SU-DHL-6 (cell line): ENCODE results near the gene DOCK8.

ENCODE experiments used
- H2AFZ ChIP-seq: fragments of 200-600 bp; sonication (generic); 2 replicates; pipeline ENCODE4 v1.6.1; 2014; ENCODE audit warnings: low read depth, mild to moderate bottlenecking, moderate library complexity, mixed read lengths, antibody characterized with exemption, low read length; ENCODE audit not compliant: severe bottlenecking
- H3F3A ChIP-seq: fragments of 200-600 bp; shearing (Covaris generic); 2 replicates; pipeline ENCODE4 v1.6.0; 2016; ENCODE audit warnings: antibody characterized with exemption, mild to moderate bottlenecking; ENCODE audit not compliant: insufficient read depth
- H3K27ac ChIP-seq: fragments of 200-600 bp; sonication (generic); 2 replicates; pipeline ENCODE4 v1.5.1; 2016; ENCODE audit warnings: low read depth, mild to moderate bottlenecking, low read length, moderate library complexity, mixed read lengths
- H3K27me3 ChIP-seq: fragments of 200-600 bp; sonication (generic), shearing (Covaris generic); 2 replicates; pipeline ENCODE4 v1.6.0; 2014; ENCODE audit warnings: mild to moderate bottlenecking, low read length
- H3K36me3 ChIP-seq: fragments of 200-600 bp; sonication (generic); 2 replicates; pipeline ENCODE4 v1.6.1; 2014; ENCODE audit warnings: mild to moderate bottlenecking, low read length, mixed read lengths
- H3K4me2 ChIP-seq: fragments of 300-600, 200-600 bp; shearing (Covaris generic), sonication (generic); 2 replicates; pipeline ENCODE4 v1.6.0; 2014; ENCODE audit warnings: low read length, low read depth, mild to moderate bottlenecking; ENCODE audit not compliant: poor library complexity, severe bottlenecking
- H3K4me3 ChIP-seq: fragments of 200-600 bp; sonication (generic); 2 replicates; pipeline ENCODE4 v1.5.1; 2014; ENCODE audit warnings: antibody characterized with exemption, low read length, mild to moderate bottlenecking, mixed read lengths; ENCODE audit not compliant: insufficient read depth, poor library complexity, severe bottlenecking
- H3K79me2 ChIP-seq: fragments of 200-600 bp; sonication (generic); 2 replicates; pipeline ENCODE4 v1.6.1; 2014; ENCODE audit warnings: mild to moderate bottlenecking, low read length, moderate library complexity; ENCODE audit not compliant: insufficient read depth
- H3K9ac ChIP-seq: fragments of 200-600 bp; sonication (generic); 2 replicates; pipeline ENCODE4 v1.7.0; 2014; ENCODE audit warnings: mild to moderate bottlenecking, low read length
- H3K9me2 ChIP-seq: fragments of 200-600 bp; sonication (generic); replicated peaks from 2 replicates; pipeline ENCODE4 v1.6.1; 2014; ENCODE audit warnings: low read length; ENCODE audit not compliant: insufficient read depth
- H3K9me3 ChIP-seq: fragments of 200-600 bp; sonication (generic); 2 replicates; pipeline ENCODE4 v1.6.1; 2014; ENCODE audit warnings: low read length, mixed read lengths; ENCODE audit not compliant: insufficient read depth
- H4K20me1 ChIP-seq: fragments of 200-600 bp; sonication (generic); 2 replicates; pipeline ENCODE4 v1.6.1; 2014; ENCODE audit warnings: low read depth, mild to moderate bottlenecking, antibody characterized with exemption, low read length, moderate library complexity, mixed read lengths
- EZH2phosphoT487 ChIP-seq: fragments of 200-600 bp; sonication (generic), shearing (Covaris generic); conservative IDR thresholded peaks from 2 replicates; pipeline ENCODE4 v1.6.1; 2018; ENCODE audit warnings: mild to moderate bottlenecking, antibody characterized with exemption, low read length, moderate library complexity, mixed read lengths
- TF ChIP-seq, protein P1 (sequence below): fragments of 200-600 bp; sonication (generic); IDR thresholded peaks from one replicate; pipeline ENCODE4 v1.5.1; 2017; ENCODE audit warnings: antibody characterized with exemption, mild to moderate bottlenecking, low read length, moderate library complexity; ENCODE audit not compliant: insufficient read depth, poor library complexity, severe bottlenecking

The DOCK8 gene

DNA sequence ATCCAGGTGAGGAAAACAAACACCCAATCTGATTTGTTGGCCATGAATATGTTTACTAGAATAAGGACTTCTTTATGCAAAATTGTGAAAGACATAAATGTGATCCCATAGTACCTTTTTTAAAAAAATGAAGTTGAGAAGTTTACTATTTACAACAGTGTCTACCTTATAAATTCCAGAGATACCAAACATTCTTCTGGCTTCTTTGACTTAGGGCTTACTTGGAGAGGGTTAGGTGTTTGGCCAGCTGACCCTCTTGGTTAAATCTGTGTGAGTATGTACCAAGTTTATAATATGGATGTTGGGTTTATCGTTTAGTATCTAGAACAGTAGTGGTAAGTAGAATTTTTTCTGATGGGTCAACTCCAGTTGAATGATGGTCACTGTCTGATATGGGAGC, 212.3 kb downstream of the DOCK8 start:
- no peak overlapping the region for H3K4me3 ChIP-seq
- no peaks in the 10 kb centered on the region for H3K79me2 ChIP-seq
- H4K20me1 ChIP-seq = no peaks in the 10 kb centered on the region
- H3F3A ChIP-seq = no peaks in the 10 kb centered on the region
- no peak overlapping the region for H3K4me2 ChIP-seq
- no peak overlapping the region for H2AFZ ChIP-seq
- H3K27ac ChIP-seq = no peak overlapping the region
- no peaks in the 10 kb centered on the region for H3K9me3 ChIP-seq
- peaks cover 42% of the 10 kb centered on the region for H3K36me3 ChIP-seq
- H3K27me3 ChIP-seq = no peaks in the 10 kb centered on the region
- no peaks in the 10 kb centered on the region for H3K9me2 ChIP-seq
- H3K9ac ChIP-seq = no peak overlapping the region
- no peak for TF ChIP-seq EZH2phosphoT487
- TF ChIP-seq, protein P1, sequence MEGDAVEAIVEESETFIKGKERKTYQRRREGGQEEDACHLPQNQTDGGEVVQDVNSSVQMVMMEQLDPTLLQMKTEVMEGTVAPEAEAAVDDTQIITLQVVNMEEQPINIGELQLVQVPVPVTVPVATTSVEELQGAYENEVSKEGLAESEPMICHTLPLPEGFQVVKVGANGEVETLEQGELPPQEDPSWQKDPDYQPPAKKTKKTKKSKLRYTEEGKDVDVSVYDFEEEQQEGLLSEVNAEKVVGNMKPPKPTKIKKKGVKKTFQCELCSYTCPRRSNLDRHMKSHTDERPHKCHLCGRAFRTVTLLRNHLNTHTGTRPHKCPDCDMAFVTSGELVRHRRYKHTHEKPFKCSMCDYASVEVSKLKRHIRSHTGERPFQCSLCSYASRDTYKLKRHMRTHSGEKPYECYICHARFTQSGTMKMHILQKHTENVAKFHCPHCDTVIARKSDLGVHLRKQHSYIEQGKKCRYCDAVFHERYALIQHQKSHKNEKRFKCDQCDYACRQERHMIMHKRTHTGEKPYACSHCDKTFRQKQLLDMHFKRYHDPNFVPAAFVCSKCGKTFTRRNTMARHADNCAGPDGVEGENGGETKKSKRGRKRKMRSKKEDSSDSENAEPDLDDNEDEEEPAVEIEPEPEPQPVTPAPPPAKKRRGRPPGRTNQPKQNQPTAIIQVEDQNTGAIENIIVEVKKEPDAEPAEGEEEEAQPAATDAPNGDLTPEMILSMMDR = no peak

DNA sequence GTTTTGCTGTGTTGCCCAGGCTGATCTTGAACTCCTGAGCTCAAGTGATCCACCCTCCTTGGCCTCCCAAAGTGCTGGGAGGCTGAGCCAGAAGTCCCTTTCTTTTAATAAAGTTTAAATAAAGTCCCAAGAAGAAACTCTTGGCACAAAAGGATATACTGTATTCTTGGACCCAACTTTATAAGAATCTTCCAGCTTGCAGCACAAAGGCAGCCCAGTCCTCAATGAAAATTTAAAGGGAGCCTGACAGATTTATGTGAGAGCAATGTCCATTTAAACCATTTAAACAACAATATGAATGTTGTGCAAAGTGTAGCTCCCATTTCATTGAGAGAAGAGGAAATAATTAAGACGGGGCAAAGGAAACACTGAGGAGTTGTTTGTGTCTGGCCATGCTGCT, 217.0 kb downstream of the DOCK8 start:
- no peaks in the 10 kb centered on the region for H3K79me2 ChIP-seq
- no peak overlapping the region for H3K4me2 ChIP-seq
- no peaks in the 10 kb centered on the region for H4K20me1 ChIP-seq
- no peaks in the 10 kb centered on the region for H3K9me2 ChIP-seq
- no peaks in the 10 kb centered on the region for H3K27me3 ChIP-seq
- no peaks in the 10 kb centered on the region for H3K9me3 ChIP-seq
- TF ChIP-seq, protein P1 = no peak
- no peak for TF ChIP-seq EZH2phosphoT487
- no peak overlapping the region for H2AFZ ChIP-seq
- H3F3A ChIP-seq = no peaks in the 10 kb centered on the region
- no peak overlapping the region for H3K4me3 ChIP-seq
- H3K27ac ChIP-seq = no peak overlapping the region
- peaks cover 58% of the 10 kb centered on the region for H3K36me3 ChIP-seq
- no peak overlapping the region for H3K9ac ChIP-seq

DNA sequence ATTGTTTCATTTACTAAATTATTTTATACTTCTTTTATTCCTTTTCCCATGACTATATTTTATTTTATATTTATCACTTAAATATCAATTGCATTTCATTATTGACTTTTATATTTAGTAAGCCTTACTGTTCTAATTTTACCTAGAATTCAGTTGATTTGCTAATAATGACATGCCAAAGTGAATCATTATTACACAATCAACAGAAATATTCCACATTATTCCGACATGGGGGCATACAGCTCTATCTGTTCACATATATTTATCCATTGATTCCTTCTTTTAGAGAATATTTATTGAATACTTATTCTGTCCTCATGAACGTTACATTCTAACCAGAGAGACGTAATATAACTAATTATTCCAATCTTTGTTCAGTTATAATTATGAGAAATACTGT, 221.8 kb downstream of the DOCK8 start:
- Histone ChIP-seq H3K36me3 (peaks cover 50% of the 10 kb centered on the region), H3F3A (no peaks in the 10 kb centered on the region), H3K27ac (no peak overlapping the region), H3K27me3 (no peaks in the 10 kb centered on the region), H3K4me3 (no peak overlapping the region), H3K79me2 (no peaks in the 10 kb centered on the region), H3K9ac (no peak overlapping the region), H4K20me1 (no peaks in the 10 kb centered on the region), H2AFZ (no peak overlapping the region), H3K4me2 (no peak overlapping the region), H3K9me2 (no peaks in the 10 kb centered on the region), H3K9me3 (no peaks in the 10 kb centered on the region)
- TF ChIP-seq, protein P1 = no peak
- TF ChIP-seq EZH2phosphoT487 = no peak
